ENCODE data around the gene SMIM12.

GRCh38 chr1:34906756-34907155, 47.2 kb upstream of the SMIM12 start:
- TF ChIP-seq CTCF (IDR thresholded peaks at IDR 0.05; ENCODE audit: low read depth, low read length) (no peak), EZH2phosphoT487 (IDR thresholded peaks at IDR 0.05; ENCODE audit: low read depth) (no peak)

All from OCI-LY3 (cell line).